Activated effector memory CD4-positive, alpha-beta T cell treated with Interleukin-2 at 50 U/mL for 16 hours (primary cell): ENCODE results near the gene ENTPD2.

Experiments
- DNase-seq: peaks from one replicate; pipeline ENCODE4 v3.0.0-alpha.2; 2020

Gene ENTPD2

DNA sequence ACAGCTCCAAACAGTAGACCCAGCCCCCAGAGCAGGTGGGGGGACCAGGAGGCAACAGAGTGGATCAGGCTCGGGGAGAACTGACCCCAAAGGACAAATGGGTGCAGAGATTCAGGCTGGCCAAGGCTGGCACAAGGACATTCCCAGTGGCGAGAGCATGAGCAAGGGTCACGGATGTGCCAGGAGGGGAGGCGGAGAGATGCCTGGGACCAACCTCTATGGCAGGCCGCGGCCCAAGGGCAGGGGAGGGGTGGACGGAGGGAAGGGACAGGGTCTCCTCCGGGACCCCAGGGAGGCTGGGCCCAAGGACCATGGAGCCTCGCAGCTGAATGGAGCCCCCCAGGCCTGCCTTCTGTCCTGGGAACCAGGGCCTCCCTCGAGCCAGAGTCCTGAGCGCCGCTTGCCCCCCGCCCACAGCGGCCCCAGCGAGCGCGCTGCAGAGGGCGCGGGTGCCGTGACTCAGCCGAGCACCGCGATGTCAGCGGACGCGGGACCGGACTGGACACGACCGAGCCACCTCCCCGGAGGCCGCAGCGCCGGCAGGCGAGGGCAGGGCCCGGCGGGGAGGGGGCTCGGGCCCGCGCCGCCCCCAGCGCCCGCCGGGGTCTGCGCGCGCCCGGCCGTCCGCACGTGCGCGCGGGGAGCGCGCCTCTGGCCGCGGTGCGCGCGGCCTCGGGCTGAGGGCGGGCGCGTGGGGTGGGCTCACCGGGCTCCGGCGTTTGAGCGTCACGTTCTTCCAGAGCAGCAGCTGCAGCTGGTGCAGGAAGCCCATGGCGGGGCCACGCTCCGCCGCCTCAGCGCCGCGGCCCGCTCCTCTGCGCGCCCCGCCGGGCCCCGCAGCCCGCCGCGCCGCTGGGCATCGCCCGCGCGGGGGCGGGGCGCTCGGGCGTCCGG, 26.2 kb downstream of the ENTPD2 start, which contains the start of gene ABCA2:
TSS of gene ABCA2 (minus strand) at position 869 of the 894 bp plus-strand sequence. CDS start at position 772, 97 bp downstream.
- DNase-seq = no peak

DNA sequence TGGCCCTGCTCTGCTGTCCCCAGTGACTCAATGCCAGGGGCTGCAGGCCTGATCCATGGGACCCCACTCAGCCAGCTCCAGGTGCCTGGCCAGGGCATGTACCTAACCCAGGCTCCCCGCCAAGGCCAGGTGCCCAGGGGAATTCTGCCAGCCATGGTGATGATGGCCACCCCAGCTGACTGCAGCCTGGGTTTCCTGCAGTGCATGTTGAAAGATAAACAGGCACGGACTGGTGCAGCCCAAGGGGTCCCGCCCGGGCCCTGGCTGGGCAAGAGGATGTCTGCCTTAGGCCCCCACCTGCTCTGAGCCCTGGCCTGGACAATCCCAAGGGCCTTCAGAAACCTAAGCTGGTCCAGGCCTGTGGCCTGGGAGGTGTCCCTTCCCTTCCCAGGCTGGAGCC, 27.0 kb downstream of the ENTPD2 start:
- DNase-seq = no peak

DNA sequence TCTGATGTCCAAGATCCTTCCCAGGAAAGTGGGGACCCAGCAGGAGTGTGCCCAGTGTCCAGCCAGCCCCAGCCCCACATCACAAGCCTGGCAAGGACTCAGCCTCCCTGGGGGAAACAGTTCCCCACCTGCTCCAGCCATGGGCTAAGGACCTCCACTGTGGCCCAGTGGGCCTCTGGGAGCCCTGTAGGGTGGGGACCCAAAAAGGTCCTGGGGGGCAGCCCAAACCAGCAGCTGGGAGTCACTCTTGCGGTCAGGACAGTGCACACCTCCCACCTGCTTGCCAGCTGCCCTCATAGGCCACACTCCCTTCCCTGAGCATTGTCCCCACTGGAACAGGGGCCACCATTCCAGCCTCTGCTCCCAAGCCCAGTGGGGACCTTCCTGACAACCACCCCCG, 27.5 kb downstream of the ENTPD2 start:
- DNase-seq = no peak

DNA sequence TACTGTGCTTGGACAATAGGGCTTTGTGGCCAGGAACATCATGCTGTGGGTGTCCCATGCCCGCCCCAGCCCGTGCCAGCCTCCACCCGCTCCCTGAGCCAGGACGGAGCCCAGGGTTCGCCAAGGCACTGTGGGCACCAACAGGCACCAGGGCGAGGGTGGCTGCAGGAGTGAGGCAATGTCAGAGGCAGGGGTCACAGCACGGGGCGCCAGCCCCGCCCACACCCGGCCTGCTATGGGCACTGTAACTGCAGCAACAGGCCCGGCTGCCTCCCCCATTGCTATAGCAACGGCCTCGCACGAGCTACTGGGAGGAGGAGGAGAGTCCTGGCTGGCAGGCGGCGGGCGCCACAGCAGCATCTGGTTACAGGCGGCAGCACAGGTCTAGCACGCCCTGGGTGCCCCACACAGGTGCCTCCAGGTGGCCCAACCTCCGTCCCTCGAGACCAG, 28.3 kb downstream of the ENTPD2 start:
- DNase-seq = no peak

DNA sequence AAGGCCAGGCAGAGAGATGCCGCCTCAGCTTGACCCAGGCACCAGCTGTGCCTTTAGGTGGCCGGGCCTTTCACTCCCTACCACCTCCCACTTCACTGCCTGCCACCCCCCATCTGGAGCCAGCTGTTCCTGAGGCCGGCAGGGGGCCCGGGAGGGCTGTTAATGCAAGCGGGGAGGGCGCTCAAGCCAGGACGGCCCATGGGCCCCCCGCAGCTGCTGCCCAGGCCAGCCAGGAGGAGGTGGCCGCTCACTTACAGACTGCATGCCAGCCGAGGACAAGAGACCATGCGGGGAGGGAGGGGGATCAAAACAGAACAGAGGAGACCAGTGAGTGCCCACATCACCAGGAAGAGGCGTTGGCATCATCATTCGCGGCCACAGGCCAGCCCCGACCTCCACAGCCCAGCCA, 30.3 kb downstream of the ENTPD2 start:
- DNase-seq = no peak

DNA sequence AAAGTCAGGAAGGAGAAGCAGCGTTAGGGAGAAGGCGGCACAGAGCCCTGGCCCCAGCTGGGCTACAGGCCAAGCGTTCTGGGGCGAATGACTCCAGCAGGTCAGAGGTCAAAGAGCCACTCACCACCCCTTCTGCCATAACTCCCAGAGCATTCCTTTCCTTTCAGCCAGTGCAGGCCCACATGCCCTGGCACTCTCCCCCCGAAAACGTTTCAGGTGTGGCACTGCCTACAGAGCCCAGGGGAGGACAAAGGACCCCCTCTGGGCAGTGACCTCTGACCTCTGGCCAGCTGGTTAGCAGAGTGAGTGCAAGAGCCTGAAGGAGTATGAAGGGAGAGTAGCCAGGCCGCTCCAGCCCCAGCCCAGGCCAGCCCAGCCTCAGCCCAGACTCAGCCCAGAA, 30.7 kb downstream of the ENTPD2 start:
- DNase-seq = no peak

DNA sequence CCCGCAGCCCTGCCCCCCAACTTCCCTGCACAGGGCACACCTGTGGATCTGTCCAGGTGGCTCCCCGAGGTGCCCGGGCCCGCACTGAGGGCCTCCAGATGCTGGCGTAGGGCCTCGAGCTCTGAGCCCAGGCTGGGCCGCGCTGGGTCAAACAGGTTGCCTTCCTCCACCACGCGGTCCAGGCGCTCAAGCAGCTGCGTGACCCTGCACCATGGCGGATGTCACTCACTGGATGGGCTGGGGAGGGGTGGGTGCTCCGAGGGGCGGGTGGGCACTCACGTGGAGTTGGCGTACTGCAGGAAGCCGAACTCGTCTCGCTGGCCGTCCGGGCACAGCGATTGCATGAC, 31.2 kb downstream of the ENTPD2 start:
- DNase-seq = no peak

DNA sequence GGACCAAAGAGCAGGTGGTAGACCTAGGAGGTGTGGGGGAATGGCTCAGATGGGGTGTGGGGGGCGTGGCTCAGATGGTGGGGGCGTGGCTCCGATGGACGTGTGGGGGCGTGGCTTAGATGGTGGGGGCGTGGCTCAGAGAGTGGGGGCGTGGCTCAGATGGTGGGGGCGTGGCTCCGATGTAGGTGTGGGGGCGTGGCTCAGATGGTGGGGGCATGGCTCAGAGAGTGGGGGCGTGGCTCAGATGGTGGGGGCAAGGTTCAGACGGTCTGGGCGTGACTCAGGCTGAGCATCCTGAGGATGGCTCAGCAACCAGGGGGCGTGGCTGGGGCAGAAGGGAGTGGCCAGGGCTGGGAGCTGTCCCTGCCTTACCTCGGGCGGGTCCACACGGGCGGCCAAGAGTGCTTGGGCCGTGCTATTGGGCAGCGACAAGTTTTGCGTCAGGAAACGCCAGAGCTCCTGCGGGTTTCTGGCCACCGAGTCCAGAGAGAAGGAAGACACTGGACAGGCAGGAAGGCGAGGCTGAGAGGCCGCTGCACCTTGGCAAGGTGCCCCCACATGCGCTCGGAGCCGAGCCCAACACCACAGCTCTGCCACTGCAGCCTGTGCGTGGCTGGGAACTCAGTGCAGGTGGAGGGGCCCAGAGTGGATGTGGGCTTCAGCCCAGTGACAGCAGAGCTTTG, 31.7 kb downstream of the ENTPD2 start:
- peak; percentile 56 for DNase-seq

DNA sequence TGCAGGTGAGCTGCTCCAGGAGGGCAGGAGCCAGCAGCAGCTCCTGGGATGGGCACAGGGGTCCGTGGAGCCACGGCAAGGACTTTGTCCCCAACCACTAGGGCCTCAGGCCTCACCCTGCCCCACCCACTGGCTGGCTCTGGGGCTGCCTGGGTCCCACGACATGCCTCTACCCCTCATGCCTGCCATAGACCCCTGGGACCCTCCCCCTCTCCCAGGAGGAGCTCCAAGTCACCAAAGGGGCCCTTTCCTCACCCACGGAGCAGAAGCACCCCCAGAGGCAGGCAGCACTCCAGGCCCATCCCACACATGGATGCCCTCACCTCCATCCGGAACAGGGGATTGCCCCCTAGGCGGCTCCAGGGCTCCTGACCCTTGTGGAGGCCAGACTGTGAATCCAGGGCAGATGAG, 32.3 kb downstream of the ENTPD2 start:
- DNase-seq = no peak

DNA sequence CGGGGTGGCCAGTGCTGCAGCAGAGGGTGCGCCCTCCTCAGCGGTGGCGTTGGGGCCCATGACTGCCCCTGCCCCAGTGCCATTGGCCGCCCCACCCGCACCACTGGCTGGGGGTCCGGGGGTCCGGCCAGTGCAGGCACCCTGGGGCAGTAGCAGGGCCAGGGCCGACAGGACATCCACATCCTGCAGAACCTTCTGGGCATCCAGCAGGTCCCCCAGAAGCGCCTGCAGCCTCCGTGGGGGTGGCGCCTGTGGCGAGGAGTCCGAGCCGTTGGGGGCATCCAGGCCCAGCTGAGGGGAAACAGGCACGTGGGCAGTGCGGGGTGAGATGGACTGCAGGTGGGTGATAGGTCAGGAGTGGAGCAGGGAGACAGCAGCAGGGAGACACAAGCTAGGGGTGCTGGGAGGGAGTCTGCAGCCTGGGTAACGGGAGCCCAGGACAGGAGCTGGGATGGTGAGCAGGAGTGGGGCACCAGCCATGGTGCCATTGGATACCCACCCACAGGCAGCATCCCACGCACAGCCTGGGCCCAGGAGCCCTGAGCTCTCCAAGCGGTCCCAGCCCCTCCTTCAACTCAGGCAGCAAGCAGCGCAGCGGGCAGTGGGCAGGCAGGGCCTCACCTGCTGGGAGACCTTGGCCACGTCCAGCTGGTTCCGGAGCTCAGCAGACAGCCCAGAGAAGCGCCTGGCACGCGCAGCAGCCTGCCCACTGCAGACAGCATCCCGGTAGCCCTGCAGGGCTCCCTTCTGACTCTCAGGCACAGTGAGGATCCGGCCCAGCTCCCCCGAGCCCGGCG, 32.9 kb downstream of the ENTPD2 start:
- no peak for DNase-seq

DNA sequence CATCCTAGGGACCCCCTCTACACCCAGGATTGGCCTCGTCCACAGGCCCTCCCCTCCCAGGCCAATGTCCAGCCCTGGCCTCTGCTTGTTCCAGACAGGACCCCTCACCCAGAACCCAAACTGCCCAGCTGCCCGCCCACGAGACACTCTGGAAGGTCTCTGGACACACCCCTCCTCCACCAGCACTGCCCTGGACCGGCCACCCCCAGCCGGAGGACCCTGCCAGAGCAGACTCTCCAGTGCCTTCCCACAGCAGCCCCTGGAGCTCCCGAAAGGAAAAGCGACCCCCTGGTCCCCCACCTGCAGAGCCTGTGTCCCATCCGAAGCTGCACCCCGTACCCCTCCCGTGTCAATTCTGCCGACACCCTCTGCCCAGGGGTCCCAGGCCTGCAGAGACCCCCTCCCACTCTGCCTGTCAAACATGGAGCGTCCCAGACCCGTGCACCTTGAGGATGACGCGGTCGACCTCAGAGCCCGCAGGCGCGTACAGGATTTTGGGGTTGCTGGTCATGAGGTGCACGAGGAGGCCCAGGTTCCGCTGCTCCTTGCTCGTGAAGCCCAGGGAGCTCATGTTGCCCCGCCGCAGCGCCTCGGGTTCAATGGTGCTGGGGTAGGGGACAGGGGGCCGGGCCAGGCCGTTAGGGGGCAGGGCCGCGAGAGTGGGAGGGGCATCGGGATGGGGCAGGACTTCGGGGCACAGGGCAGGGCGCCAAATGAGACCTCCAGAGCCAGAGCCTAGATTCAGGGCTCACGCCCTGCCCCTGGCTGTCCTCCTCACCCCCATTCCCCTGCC, 33.8 kb downstream of the ENTPD2 start:
- no peak for DNase-seq

DNA sequence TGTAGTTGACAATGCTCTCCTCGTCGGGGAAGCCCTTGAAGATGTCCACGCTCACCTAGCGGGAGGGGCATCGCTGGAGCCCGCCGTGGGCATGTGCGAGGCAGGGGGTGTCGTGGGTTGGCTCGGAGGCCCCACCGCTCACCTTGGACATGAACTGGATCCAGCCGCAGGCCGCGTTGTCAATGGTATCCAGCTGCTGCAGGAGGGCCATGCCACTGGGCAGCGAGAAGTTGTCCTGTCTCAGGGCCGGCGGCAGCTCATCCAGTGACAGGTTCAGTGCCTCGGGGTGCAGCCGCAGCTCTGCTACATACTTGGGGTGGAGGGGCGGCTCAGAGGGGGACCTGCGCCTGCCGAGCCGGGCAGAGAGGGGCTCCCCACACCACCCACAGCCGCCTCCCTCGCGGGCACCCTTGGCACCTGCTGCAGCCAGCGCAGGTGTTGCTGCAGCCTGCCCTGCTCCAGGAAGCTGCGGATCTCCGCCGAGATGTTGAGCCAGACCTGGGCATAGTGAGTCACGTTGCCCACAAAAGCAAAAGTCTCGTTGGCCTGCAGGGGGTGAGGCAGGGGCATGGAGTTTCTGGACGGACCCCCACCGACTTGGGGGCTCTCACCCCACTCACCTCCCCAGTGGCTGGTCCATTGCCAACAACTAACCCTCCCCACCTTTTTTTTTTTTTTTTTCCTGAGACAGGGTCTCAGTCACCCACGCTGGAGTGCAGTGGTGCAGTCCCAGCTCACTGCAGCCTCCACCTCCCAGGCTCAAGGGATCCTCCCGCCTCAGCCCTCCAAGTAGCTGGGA, 34.9 kb downstream of the ENTPD2 start:
- DNase-seq = no peak

DNA sequence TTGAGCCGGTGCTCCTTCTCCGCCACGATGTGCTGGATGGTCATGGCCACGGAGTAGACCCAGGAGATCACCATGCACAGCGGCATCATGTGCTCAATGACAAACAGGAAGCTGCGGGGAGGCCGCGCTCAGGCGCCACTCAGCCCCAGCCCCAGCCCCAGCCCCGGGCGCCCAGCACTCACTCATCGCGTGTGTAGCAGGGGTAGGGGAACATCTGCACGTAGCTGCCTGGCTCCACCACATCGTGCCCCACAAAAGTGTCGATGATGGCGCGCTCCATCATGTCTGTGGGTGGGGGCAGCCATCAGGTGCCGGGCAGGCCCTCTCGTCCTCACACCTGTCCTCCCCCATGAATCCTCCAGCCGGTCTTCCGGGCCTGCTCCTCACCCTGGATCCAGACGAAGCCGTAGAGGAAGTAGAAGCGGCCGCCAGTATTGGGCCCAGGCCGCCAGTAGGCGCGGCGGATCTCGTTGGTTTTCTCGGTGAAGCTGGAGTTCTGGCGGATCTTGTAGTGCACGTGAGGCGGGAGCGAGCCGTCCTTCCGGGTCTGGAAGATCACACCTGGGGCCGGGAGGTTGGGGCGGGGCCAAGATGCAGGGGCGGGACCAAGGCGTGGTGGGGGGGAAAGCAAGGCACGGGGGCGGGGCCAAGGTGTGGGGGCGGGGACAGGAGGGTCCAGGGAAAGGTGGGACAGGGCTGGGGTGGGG, 35.9 kb downstream of the ENTPD2 start:
- DNase-seq = no peak

DNA sequence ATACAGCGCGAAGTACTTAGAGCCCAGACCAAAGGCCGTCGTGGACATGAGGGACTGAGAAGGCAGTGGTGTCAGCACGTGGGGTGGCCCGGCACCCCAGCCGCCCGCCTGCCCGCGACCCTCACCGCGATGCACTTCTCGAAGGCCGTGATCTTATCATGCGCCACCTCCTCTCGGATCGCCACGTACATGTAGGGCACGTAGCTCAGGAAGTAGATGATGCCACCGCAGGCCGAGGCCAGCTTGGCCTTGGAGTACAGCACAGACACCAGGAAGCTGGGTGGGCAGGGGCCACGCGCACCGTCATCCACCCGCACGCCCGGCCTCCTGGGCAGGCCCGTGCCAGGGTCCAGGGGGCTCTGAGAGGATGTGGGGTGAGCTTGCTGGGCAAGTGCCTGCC, 36.8 kb downstream of the ENTPD2 start:
- DNase-seq = no peak

DNA sequence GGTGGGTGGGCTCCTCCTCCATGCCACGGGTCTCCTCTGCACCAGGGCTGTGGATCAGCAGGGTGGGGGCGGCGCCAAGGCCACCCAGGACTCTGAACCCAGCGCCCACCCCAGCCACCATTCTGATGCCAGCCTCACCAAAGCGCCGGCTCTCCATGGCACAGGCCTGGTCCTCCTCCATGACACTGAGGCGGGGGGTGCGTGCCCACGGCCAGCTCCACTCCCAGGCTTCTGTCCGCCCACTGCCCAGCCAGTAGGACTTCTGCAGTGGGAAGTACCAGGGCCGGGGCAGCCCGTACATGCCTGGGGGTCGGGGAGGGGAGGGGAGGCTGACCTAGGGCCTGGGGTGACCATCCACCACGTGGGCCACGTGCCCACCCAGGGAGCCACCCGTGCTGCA, 37.4 kb downstream of the ENTPD2 start:
- DNase-seq = no peak

DNA sequence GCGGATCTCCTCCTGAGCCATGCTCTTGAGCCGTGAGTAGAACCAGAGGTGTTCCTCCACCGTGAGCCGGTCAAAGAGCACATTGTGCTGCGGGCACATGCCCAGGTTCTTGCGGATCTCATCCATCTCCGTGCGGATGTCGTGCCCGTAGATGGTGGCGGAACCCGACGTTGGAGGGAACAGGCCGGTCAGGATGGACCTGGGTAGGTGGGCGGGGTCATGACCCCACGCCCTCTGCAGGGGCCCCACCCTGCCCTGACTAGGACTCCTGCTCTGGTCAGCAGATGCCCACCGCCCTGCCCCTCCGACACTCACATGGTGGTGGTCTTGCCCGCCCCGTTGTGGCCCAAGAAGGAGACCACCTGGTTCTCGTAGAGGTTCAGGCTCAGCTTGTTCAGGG, 37.9 kb downstream of the ENTPD2 start:
- DNase-seq = no peak

DNA sequence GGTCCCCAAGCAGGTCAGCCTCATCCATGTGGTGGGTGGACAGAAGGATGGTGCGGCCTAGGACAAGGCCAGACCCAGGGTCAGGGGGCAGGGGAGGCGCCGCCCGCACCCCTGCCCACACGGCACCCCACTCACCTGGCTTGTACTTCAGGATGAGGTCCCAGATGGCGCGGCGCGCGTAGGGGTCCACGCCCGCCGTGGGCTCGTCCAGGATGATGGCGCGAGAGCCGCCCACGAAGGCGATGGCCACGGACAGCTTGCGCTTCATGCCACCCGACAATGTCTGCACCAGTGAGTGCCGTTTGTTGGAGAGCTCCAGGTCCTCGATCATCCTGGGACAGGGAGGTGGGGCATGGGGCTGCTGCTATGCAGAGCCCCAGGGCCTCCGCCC, 38.3 kb downstream of the ENTPD2 start:
- no peak for DNase-seq

DNA sequence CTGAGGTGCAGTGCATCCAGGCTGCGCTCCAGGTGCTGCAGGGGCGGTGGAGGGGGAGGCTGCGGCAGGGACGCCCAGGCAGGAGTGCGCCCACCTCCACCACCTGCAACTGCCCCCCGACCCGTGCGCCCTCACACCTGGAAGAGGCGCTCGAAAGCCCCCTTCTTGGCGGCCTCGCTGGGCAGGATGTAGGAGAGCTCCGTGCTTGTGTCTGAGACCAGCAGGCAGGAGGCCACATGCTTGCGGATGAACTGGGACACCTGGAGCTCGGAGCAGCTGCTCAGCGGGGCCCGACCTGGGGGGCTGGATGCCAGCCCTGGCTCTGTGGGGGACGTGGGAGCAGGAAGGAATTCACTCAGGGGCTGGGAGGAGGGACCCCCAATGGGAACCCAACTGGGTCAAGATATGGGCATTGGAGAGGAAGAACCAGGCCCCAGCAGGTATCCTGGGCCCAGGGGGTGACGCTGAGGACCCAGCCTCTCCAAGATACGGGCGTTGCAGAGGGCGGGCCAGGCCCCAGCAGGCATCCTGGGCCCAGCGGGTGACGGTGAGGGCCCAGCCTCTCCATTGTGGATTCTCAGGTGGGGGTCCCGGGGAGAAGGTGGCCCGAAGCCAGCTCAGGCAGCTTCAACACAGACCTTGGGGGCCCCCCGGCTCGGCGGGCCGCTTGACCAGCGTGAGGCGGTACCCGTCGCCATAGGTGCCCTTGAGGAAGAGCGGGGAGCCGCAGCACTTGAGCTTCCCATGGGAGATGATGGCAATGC, 38.9 kb downstream of the ENTPD2 start:
- DNase-seq = no peak

DNA sequence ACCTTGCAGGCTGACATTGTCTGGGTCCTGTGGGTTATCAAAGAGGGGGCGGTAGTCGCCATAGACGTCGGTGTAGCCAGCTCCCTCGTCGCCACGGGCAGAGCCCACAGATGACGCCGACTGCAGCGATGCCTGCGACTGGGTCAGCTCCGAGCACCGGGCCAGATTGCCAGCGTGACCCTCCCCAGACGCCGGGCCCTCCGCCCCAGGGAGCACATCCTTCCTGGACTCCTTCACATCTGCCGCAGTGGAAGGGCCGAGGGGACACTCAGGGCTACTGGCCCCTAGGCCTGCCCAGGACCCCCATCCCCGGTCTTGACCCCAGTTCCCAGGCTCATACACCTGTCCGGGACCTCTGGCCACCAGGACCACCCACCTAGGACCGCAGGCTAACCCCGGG, 39.7 kb downstream of the ENTPD2 start:
- no peak for DNase-seq

DNA sequence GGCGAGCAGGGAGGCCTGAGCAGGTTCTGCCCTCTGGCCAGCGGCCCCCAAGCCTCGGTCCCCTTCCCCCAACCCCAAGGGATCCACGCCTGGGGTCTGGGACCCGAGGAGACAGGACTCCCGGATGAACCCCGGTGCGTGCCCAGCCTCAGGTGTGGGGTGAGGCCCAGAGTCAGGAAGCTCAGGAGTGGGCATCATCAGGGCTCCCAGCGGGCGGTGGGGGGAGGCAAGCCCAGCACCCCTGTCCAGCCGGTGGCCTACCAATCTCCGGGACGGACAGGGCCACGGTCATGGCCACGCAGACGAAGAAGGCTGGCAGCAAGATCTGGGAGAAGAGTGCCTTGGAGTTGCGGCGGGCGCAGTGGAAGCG, 40.3 kb downstream of the ENTPD2 start:
- DNase-seq = no peak
